HG02840 (cell line): ENCODE results near the gene ACACB.

Experiments
- ATAC-seq: cut with Tn5 transposase; IDR thresholded peaks from one replicate; pipeline ENCODE4 v1.9.1; 2021; ENCODE audit warnings: mild to moderate bottlenecking, moderate library complexity, moderate number of reproducible peaks; ENCODE audit not compliant: unreplicated experiment, low FRiP score

ACACB gene

GRCh38 chr12:109203480-109203879 lies 87.1 kb downstream of the ACACB start:
- ATAC-seq: no peak

DNA sequence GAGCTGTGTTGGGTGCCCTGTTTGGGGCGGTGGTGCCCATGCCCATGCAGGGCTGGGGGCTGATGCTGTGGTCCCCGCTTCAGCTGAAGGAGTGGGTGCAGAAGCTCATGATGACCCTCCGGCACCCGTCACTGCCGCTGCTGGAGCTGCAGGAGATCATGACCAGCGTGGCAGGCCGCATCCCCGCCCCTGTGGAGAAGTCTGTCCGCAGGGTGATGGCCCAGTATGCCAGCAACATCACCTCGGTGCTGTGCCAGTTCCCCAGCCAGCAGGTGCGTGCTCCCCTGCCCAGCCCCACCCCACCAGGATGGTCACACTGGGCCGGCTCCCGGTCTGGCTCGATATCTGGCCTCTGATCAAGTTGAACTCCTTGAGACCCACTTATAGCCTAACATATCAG lies 92.7 kb downstream of the ACACB start:
- ATAC-seq: no peak

- ATAC-seq: no peak
Measured at GRCh38 chr12:109212460-109213115, 96.2 kb downstream of the ACACB start.

DNA sequence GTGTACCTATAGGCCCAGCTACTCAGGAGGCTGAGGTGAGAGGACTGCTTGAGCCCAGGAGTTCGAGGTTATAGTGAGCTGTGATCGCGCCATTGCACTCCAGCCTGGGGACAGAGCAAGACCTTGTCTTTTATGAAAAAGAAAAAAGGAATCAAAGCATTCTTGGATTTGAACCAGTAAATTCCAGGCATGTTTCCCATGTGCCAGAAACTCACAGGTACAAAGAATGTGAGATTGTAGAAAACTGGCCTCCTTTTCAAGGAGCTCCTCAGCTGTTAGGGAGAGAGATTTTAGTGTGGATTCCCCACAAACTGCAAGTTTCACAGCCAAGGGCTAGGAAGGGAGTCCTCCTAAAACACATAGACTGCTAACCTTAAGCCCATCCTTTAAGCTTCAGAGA lies 97.7 kb downstream of the ACACB start:
- no peak for ATAC-seq

GRCh38 chr12:109218996-109219395 lies 102.6 kb downstream of the ACACB start:
- ATAC-seq: no peak

DNA sequence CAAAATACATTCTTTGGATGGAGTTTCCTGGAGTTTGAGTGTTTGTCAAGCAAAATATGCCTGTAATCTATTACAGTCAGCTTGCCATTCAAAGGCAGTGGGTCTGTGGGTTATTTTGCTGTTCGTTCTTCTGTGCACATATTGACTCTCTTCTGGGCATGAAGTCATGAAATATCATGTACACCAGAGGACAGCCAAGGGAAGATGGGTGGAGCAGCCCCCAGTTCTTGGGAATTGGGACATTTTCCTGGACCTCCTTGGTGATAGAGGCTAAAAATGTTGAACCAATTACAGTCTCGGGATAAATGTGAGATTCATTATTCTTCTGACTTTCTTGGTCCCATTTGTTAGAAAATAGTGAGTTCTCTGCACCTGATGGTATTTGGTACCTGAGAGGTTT lies 103.6 kb downstream of the ACACB start:
- no peak for ATAC-seq

GRCh38 chr12:109221277-109221931 lies 105.0 kb downstream of the ACACB start:
- no peak for ATAC-seq

DNA sequence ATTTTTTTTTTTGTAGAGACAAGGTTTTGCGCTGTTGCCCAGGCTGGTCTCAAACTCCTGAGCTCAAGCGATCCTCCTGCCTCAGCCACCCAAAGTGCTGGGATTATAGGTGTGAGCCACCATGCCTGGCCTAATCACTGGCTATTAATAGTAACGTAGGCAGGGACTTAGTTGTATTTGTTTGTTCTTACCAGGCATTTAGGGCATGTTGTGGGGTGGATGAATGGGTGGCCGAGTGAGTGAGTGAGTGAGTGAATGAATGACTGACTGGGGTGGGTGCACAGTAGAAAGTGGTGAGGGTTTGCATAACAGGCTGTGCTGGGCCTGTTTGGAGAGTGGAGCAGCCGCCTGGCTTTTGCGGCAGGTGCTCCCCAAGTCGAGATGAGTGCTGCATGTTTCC lies 105.7 kb downstream of the ACACB start:
- no peak for ATAC-seq

DNA sequence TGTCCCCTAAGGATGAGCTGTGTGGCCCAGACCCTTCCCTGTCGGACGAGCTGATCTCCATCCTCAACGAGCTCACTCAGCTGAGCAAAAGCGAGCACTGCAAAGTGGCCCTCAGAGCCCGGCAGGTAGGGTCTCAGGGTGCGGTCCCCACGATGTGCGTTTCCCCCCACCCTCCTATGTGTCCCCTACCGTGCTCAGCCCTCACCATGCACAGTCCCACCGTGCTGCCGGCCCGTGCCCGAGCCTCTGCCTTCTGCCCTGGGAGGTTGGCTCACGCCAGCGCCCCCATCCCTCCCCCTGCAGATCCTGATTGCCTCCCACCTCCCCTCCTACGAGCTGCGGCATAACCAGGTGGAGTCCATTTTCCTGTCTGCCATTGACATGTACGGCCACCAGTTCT lies 106.1 kb downstream of the ACACB start:
- no peak for ATAC-seq

DNA sequence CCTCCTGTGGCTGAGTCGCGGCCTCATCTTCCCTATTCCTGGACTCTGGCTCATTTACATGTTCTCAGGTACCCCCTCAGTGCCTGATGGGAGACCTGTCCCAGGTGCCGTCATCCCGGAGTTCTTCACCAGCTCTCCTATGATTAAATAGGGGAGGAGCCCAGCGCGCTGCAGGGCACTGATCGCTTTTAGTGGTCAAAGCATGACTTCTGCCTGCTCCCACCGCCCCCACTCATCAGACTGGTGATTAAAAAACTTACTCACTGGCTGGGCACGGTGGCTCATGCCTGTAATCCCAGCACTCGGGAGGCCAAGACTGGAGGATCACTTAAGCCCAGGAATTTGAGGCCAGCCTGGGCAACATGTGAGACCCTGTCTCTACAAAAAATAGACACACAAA lies 106.8 kb downstream of the ACACB start:
- no peak for ATAC-seq

GRCh38 chr12:109223868-109224267 lies 107.5 kb downstream of the ACACB start:
- ATAC-seq: no peak

GRCh38 chr12:109228664-109229063 lies 112.3 kb downstream of the ACACB start:
- ATAC-seq: no peak

- ATAC-seq: no peak
Measured at GRCh38 chr12:109230193-109230592, 113.8 kb downstream of the ACACB start.

DNA sequence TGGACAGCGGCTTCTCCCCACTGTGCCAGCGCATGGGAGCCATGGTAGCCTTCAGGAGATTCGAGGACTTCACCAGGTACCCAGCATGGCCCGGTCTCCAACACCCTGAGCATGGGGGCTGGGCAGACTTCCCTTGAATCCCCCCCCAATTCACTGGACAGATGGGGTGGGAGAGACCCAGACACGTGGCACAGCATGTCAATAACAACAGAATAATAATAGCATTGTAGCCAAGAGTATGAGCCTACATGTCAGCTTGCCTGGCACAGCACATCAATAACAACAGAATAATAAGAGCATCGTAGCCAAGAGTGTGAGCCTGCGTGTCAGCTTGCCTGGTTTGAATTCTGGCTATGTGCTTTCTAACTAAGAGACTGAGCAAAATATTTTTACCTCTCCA lies 116.3 kb downstream of the ACACB start:
- no peak for ATAC-seq

- no peak for ATAC-seq
Measured at GRCh38 chr12:109234012-109234411, 117.6 kb downstream of the ACACB start.

GRCh38 chr12:109236257-109236656 lies 119.9 kb downstream of the ACACB start:
- no peak for ATAC-seq

GRCh38 chr12:109239179-109239578 lies 122.8 kb downstream of the ACACB start:
- no peak for ATAC-seq

DNA sequence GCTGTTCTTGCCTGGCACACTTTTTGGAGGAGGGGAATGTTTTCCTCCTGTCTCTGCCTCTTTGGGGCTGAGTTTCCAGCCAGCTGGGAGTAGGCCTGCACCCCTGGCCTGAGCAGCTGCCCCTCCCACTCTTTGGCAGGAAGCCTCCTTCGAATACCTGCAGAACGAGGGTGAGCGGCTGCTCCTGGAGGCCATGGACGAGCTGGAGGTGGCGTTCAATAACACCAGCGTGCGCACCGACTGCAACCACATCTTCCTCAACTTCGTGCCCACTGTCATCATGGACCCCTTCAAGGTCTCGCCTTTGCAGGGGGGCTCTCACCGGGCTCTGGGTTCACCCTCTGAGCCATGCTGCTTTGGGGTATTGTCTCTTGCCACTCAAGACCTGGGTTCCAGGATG lies 123.3 kb downstream of the ACACB start:
- ATAC-seq: no peak

DNA sequence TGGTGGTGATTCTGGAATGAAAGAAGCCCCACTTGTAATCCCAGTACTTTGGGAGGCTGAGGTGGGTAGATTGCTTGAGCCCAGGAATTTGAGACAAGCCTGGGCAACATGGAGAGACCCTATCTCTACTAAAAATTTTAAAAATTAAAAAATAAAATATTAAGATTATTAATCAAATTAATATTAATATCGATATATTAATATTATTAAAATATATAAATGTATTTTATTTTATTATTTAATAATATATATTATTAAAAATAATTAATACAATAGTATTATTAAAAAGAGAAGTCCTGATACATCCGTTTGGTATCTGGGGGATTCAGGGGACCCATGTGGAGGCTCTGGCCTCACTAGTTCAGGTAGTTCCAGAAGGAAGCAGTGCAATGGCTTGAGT lies 124.0 kb downstream of the ACACB start:
- no peak for ATAC-seq

- no peak for ATAC-seq
Measured at GRCh38 chr12:109241936-109242335, 125.5 kb downstream of the ACACB start.

DNA sequence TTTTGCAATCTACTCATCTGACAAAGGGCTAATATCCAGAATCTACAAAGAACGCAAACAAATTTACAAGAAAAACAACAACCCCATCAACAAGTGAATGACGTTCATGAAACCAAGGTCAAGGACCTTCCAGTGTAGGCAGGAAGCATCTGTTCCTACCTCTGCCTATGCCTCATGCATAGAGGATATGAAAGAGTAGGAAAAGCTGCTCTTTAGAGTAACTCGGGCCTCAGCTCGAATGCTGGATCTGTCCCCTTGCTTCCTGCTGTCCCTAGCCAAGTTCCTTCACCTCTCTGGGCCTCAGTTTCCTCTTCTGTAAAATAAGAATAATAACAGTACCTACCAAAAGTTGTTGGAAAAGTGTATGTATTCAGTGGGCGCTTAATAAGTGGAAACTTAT lies 127.7 kb downstream of the ACACB start:
- no peak for ATAC-seq

DNA sequence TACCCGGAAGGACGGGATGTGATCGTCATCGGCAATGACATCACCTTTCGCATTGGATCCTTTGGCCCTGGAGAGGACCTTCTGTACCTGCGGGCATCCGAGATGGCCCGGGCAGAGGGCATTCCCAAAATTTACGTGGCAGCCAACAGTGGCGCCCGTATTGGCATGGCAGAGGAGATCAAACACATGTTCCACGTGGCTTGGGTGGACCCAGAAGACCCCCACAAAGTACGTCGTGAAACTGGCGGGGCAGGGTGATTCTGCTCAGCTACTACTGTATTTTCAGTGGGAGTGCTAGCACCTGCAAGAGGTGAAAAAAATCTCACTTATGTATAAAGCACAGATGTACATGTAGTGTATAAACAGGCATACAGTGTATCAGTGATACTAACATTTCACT lies 129.8 kb downstream of the ACACB start:
- no peak for ATAC-seq
